ENCODE measurements around the gene GMPR2. TPM values are rescaled to one million over a fixed set of nuclear protein-coding genes. Genes with fewer than 3 reads are reported as not detected.
A peak's percentile ranks its signal among the peaks of the same experiment; 100 is the strongest.

The GMPR2 gene
- total RNA-seq, 1 donor from 2014 or later: 66.2 TPM

DNA sequence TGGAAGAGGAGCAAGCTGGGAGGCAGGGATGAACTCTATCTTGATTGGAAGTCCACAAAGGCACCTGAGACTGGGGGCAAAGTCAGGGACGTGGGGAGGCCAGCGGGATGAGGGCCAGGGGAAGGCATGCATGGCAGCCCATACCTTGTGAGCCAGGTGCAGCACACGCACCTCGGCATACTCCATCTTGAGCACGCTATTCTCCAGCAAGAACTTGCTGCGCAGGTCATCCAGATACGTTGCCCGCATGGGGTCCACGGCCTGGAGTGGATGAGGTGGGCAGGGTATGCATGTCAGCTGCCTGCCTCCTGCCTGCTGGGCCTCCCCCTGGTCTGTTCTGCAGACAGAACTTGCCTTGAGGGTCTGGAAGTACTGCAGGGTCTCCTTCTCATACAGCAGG, 34.8 kb downstream of the GMPR2 start:
- no peak overlapping the region for H3K27ac Mint-ChIP-seq (ENCODE audit: unreplicated experiment)

DNA sequence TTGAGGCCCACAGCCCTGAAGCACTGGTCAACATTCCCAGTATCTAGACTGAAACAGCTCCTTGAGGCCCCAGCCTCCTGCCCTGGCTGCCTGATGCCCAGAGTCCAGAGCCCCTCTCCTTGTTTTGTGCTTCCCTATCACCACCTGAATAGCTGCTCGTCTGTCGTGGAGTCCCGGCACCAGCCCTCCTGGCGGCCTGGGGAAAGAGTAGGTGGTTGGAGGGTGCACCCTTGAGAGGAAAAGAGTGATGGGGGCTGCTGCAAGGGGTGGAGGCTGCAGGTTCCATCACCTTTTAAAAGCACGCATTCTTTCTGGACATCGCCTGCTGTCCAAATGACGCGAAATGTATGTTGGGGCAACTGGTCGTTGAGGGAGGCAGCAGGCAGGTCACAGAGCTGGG, 35.5 kb downstream of the GMPR2 start:
- no peak overlapping the region for H3K27ac Mint-ChIP-seq (ENCODE audit: unreplicated experiment)
- no peaks in the 10 kb centered on the region for H3K9me3 Mint-ChIP-seq
- TF ChIP-seq, protein P1, sequence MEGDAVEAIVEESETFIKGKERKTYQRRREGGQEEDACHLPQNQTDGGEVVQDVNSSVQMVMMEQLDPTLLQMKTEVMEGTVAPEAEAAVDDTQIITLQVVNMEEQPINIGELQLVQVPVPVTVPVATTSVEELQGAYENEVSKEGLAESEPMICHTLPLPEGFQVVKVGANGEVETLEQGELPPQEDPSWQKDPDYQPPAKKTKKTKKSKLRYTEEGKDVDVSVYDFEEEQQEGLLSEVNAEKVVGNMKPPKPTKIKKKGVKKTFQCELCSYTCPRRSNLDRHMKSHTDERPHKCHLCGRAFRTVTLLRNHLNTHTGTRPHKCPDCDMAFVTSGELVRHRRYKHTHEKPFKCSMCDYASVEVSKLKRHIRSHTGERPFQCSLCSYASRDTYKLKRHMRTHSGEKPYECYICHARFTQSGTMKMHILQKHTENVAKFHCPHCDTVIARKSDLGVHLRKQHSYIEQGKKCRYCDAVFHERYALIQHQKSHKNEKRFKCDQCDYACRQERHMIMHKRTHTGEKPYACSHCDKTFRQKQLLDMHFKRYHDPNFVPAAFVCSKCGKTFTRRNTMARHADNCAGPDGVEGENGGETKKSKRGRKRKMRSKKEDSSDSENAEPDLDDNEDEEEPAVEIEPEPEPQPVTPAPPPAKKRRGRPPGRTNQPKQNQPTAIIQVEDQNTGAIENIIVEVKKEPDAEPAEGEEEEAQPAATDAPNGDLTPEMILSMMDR (conservative IDR thresholded peaks at IDR 0.05): no peak
- peaks cover 18% of the 10 kb centered on the region for H3K4me1 Mint-ChIP-seq
- H3K4me3 Mint-ChIP-seq: no peak overlapping the region
- no peak for DNase-seq (ENCODE audit: low read depth, low spot score)
- peaks cover 2% of the 10 kb centered on the region for H3K36me3 Mint-ChIP-seq (ENCODE audit: low read depth)
- H3K27me3 Mint-ChIP-seq (ENCODE audit: low read depth): no peaks in the 10 kb centered on the region

More for the DNA sequence above, 34.8 kb downstream of the GMPR2 start:
- Mint-ChIP-seq H3K27me3 (ENCODE audit: low read depth) (no peaks in the 10 kb centered on the region), H3K4me1 (peaks cover 15% of the 10 kb centered on the region), H3K36me3 (ENCODE audit: low read depth) (peaks cover 2% of the 10 kb centered on the region), H3K4me3 (peak overlapping the region; percentile 39), H3K9me3 (no peaks in the 10 kb centered on the region)
- no peak for DNase-seq (ENCODE audit: low read depth, low spot score)
- TF ChIP-seq, protein P1 (conservative IDR thresholded peaks at IDR 0.05): no peak

DNA sequence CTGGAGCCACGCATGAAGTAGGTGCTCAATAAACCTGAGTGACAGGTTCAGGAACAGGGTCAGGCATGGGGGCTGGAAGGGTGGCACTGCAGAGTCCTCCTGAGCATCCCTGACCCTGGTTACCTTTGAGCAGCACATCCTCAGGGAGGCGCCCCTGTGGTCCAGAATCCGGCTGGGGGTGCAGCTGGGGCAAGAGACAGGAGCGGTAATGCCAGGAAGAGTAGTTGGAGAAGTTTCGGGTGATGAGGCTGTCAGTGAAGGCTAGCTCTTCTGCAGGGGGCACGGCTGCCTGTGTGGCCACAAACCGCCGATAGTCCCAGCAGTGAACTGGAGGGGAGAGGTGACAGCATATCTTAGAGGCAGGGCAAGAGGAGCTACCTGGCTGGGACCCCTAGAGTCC, 36.6 kb downstream of the GMPR2 start:
- H3K4me1 Mint-ChIP-seq: peaks cover 18% of the 10 kb centered on the region
- no peaks in the 10 kb centered on the region for H3K9me3 Mint-ChIP-seq
- H3K4me3 Mint-ChIP-seq: peak overlapping the region; percentile 35
- no peak for DNase-seq (ENCODE audit: low read depth, low spot score)
- H3K36me3 Mint-ChIP-seq (ENCODE audit: low read depth): peaks cover 2% of the 10 kb centered on the region
- no peak overlapping the region for H3K27ac Mint-ChIP-seq (ENCODE audit: unreplicated experiment)
- no peaks in the 10 kb centered on the region for H3K27me3 Mint-ChIP-seq (ENCODE audit: low read depth)
- TF ChIP-seq, protein P1 (conservative IDR thresholded peaks at IDR 0.05): no peak

DNA sequence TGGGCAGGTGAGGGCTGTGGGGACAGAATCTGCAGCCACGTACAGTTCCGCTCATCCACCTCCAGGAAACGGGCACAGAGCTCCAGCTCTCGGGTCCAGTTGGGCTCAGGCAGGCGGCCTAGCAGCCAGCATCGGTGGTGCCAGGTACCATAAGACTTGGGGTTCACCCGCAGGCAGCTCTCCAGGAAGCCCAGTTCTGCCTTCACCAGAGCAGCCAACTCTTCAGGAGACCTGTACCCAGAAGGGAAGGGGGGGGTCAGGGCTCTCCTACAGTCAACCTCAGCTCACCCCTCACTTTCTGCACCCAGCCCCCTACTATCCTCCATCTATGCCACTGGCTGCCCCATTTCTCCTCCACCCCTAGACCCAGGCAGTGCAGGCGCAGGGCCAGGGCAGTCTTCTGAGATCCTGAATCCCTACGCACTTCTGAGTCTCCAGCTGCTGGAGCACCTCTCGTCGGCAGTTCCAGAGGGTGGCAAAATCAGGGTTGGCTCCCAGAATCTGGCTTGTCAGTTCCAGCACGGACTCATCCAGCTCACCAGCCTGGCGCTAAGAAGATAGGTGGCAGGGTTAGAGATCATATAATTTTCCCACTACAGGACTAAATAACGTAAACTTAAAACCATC, 37.3 kb downstream of the GMPR2 start:
- TF ChIP-seq, protein P1 (conservative IDR thresholded peaks at IDR 0.05): no peak

DNA sequence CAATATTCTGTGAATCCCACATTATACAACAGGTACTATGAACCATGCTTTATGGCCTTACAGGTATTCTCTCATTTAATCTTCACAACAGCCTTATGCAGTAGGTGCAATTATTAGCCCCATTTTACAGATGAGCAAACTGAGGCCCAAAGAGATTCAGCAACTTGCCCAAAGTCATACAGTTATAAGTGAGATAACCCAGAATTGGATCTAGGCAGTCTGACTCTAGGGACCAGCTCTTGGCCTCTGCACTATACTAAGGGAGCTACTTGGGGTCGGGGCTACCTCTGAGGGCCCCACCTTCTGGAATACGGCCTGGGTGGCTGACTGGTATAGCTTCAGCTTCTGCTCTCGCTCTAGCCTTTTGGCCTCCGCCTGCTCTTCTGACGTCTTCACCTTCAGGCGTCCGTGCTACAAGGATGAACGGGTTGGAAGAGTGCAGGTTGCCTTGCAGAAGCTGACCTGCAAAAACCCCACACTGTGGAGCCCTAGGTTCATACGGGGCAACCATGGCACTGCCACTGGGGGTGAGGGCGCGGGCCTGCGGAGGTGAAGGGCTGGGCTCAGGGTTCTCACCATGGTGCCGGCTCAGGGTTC, 37.9 kb downstream of the GMPR2 start:
- Mint-ChIP-seq H3K27ac (ENCODE audit: unreplicated experiment) (peak overlapping the region; percentile 96), H3K36me3 (ENCODE audit: low read depth) (peaks cover 2% of the 10 kb centered on the region), H3K4me1 (peaks cover 18% of the 10 kb centered on the region), H3K27me3 (ENCODE audit: low read depth) (no peaks in the 10 kb centered on the region), H3K4me3 (peak overlapping the region; percentile 92), H3K9me3 (no peaks in the 10 kb centered on the region)
- DNase-seq (ENCODE audit: low read depth, low spot score): no peak
- TF ChIP-seq, protein P1 (conservative IDR thresholded peaks at IDR 0.05): no peak

More for the DNA sequence above, 37.3 kb downstream of the GMPR2 start:
- no peaks in the 10 kb centered on the region for H3K9me3 Mint-ChIP-seq
- no peak for DNase-seq (ENCODE audit: low read depth, low spot score)
- H3K27ac Mint-ChIP-seq (ENCODE audit: unreplicated experiment): no peak overlapping the region
- peaks cover 18% of the 10 kb centered on the region for H3K4me1 Mint-ChIP-seq
- peaks cover 2% of the 10 kb centered on the region for H3K36me3 Mint-ChIP-seq (ENCODE audit: low read depth)
- peak overlapping the region; percentile 92 for H3K4me3 Mint-ChIP-seq
- H3K27me3 Mint-ChIP-seq (ENCODE audit: low read depth): no peaks in the 10 kb centered on the region
